Testis (tissue), 2 donors: ENCODE data around the gene GLIS1.

Experiments
- POLR2A ChIP-seq: fragments of 450-650 bp; IDR thresholded peaks from one replicate; pipeline ENCODE4 v1.6.1; 2017; ENCODE audit warnings: antibody characterized with exemption, mild to moderate bottlenecking, moderate library complexity
- TF ChIP-seq, protein P1 (sequence below), 3 experiments: fragments of 450-650 bp in 2 of 3; fragments of 200-600 bp in 1 of 3; sonication (generic) in 1 of 3; IDR thresholded peaks; one replicate each; pipeline ENCODE4 v1.5.1; 2016 to 2019; ENCODE audit warnings: antibody characterized with exemption in 3 of 3, mild to moderate bottlenecking in 2 of 3, moderate library complexity in 1 of 3

DNA sequence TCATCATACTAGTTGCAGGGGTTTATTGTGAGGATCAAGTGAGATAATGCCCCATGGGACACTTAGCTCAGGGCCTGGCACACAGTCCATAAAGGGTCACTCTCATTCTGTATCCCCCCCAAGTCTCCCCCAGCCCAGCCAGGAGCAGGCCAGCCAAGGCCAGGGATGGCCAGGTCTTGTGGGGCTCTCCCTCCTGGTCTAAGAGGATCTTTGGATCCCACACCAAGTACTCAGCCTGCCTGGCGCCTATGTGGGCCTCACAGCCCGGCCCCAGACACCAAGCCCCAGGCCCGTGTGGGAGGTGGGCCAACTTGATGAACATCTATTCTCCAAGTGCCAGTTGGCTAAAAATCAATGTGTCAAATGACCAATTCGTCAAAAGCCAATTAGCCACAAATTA is 117.8 kb downstream of the GLIS1 start:
- no peak for TF ChIP-seq POLR2A
- TF ChIP-seq, protein P1, sequence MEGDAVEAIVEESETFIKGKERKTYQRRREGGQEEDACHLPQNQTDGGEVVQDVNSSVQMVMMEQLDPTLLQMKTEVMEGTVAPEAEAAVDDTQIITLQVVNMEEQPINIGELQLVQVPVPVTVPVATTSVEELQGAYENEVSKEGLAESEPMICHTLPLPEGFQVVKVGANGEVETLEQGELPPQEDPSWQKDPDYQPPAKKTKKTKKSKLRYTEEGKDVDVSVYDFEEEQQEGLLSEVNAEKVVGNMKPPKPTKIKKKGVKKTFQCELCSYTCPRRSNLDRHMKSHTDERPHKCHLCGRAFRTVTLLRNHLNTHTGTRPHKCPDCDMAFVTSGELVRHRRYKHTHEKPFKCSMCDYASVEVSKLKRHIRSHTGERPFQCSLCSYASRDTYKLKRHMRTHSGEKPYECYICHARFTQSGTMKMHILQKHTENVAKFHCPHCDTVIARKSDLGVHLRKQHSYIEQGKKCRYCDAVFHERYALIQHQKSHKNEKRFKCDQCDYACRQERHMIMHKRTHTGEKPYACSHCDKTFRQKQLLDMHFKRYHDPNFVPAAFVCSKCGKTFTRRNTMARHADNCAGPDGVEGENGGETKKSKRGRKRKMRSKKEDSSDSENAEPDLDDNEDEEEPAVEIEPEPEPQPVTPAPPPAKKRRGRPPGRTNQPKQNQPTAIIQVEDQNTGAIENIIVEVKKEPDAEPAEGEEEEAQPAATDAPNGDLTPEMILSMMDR (IDR thresholded peaks at IDR 0.05), result no peak
